ENCODE results near the gene FAM187B.

FAM187B gene

GRCh38 chr19:35228177-35228930 is at the start of gene FAM187B:
TSS of gene FAM187B (minus strand) at chr19:35228739. CDS start at chr19:35228680, 59 bp downstream.
- DNase-seq = peak; percentile 2

- no peak for DNase-seq
Observed at GRCh38 chr19:35276706-35277281, 48.3 kb upstream of the FAM187B start.

- no peak for DNase-seq
Observed at GRCh38 chr19:35274323-35274722, 45.8 kb upstream of the FAM187B start.

DNA sequence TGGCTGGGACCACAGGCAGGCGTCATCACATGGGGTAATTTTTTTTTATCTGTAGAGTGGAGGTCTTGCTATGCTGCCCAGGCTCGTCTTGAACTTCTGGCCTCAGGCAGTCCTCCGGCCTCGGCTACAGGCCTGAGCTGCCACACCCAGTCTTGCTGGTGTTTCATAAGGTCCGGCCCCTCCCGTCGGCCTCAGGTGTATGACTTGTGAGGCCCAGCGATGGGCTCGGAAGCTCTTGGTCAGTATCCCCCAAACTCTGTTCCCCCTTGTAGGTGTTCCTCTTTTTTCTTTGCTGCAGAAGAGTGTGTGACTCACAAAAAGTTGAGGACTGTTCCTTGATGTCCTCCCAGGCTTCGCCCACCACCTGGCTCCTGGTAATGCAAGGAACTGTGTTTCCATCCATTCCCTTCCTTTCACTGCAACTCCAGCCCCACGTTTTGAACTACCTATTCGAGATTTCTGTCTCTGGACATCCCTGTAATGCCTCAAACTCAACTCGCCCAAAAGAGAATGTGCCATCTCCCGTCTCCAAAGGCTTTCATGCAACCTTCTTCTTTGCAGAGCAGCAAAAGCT is 45.2 kb upstream of the FAM187B start:
- no peak for DNase-seq

- DNase-seq = no peak
Observed at GRCh38 chr19:35272954-35273649, 44.6 kb upstream of the FAM187B start.

DNA sequence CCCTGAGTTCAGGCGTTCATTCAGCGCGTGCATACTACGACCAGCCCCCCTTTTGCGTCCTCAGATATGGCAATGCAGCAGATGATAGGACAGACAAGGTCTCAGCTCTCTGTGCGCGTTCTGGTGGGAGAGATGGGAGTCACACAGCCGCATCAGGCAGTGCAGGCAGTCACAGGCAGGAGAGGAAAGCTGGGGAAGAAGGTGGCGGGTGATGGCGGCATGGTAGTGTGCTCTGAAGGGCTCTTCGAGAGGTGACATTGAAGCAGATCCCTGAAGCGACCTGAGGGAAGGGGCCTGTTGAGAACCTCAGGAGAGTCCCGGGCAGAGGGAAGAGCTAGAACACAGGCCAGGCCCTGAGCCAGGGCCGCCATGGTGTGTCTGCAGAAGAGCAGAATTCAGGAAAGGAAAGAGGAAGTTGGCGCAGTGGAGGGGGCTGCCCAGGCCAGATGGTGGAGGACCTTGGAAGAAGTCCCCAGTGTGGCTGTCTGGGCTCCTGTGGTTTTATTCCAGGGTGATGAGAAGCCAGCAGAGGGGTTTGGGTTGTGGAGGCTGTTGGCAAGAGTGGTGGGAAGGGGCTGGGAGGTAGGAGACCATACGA is 43.7 kb upstream of the FAM187B start:
- no peak for DNase-seq

GRCh38 chr19:35271546-35271945 is 43.0 kb upstream of the FAM187B start:
- DNase-seq = no peak

GRCh38 chr19:35270381-35270811 is 41.9 kb upstream of the FAM187B start:
- DNase-seq = no peak

GRCh38 chr19:35269438-35270117 is 41.0 kb upstream of the FAM187B start:
- peak; percentile 78 for DNase-seq

DNA sequence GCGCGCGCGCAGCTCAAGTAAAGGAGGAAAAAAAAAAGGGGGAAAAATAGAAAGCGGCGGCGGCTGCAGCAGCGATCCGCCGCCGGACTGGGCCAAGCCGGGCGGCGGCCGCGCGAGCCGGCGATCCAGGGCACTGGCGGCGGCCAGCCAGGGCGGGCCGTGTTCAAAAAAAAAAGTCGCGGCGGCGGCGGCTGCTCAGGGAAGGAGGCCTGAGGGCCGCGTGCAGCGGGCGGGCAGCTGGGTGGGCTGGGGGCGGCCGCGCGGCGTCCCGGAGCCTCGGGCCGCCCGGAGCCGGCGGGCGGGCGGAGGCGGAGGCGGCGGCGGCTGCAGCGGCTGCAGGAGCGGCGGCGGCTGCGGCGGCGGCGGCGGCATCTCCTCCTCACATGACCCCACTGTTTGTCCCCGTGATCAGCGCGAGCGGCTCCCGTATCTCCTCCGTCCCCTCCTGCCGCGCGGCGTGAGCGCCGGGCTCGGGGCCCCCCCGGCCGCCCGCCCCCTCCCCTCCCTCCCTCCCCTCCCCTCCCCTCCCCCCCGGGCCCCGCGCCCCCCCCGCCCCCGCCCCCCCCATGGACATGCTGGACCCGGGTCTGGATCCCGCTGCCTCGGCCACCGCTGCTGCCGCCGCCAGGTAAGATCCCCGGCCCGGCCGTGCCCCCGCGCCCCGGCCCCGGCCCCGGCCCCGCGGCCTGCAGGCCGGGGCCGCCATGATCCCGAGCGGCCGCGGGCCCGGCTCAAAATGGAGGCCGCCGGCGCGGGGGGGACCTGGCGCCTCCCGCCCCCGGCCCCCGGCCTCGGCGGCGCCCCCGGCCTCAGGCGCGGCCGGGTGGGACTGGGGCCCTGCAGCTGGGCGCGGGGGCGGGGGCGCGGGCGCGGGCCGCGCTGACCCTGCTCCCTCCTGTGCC is 40.2 kb upstream of the FAM187B start, which contains the start of gene USF2:
Gene USF2 (plus strand): TSS at position 427 of the 902 bp plus-strand sequence. CDS start 140 bp downstream, at position 567.
- peak; percentile 66 for DNase-seq

DNA sequence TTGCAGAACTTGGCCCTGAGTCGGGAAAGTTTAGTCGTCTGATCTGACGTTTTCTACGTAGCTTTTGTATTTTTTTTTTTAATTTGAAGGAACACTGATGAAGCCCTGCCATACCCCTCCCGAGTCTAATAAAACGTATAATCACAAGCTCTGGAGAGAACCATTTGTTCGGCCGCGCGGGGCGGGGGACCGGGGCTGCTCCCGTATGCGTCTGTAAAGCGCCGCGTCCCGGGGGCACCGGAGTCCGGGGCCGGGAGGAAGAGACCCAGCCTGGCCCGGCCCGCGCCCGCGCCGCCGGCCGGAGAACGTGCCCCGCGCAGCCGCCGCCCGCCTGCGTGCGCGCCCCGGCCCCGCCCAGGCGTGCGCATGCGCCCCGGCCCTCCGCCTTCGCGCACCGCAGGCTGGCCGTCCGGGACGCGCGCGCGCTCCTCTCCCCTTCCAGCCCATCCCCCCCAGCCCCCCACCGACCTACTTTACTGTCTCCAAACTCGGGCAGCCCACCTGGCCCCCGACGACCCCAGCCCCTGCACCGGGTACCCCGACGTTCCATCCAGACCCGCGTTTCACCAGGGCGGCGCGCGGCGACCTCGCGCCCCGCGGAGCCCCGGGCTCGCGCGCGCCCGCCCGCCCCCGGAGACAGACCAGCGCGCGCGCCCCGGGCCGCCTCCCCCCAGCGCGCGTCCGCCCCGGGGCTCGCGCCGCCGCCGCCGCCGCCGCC is 39.4 kb upstream of the FAM187B start:
- peak; percentile 74 for DNase-seq

DNA sequence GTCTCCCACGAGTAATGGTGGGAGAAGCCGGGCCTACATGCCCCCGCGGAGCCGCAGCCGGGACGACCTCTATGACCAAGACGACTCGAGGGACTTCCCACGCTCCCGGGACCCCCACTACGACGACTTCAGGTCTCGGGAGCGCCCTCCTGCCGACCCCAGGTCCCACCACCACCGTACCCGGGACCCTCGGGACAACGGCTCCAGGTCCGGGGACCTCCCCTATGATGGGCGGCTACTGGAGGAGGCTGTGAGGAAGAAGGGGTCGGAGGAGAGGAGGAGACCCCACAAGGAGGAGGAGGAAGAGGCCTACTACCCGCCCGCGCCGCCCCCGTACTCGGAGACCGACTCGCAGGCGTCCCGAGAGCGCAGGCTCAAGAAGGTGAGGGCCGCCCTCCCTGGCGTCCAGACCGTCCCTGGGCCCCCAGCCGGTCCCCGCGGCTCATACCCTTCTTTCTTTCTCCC is 38.8 kb upstream of the FAM187B start:
- DNase-seq = peak; percentile 52

GRCh38 chr19:35266520-35267352 is 38.2 kb upstream of the FAM187B start:
- DNase-seq = no peak

GRCh38 chr19:35265900-35266519 is 37.5 kb upstream of the FAM187B start:
- DNase-seq = no peak

- DNase-seq = no peak
Observed at GRCh38 chr19:35265126-35265899, 36.8 kb upstream of the FAM187B start.

- no peak for DNase-seq
Observed at GRCh38 chr19:35264268-35265125, 36.0 kb upstream of the FAM187B start.

DNA sequence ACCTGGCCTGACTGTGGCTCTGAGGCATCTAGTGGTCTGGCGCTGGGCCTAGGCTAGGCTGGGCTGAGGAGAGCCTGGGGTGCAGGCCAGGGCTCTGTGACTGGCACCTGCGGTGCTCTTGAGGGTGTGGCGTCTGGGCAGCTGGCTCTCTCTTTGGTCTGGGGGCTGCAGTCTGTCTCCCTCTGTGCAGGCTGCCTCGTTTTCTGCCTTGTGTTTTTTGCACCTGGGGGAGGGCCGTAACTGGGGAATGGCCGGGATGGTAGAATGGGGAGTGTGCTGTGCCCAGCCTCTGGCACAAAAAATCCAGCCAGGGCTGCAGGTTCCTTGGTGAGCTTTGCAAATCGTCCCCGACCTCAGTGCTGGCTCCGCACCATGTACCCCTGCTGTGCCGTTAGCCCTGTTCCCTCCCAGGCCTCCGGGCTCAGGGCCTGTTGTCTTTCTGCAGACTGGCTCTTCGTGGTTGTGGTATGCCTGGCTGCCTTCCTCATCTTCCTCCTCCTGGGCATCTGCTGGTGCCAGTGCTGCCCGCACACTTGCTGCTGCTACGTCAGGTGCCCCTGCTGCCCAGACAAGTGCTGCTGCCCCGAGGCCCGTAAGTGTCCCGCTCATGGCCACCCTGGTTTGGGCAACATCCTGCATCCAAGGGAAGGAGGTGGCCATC is 33.7 kb upstream of the FAM187B start:
- DNase-seq = no peak

Data from stimulated activated CD4-positive, alpha-beta T cell treated with anti-CD3 and anti-CD28 coated beads, Interleukin-4, amount 100 ng/mL, for 24 hours (primary cell).